Karpas-422 (cell line): ENCODE measurements around the gene GNG8. TPM values are rescaled to one million over a fixed set of nuclear protein-coding genes. Genes with fewer than 3 reads are reported as not detected.

Experiments used
- DNase-seq: peaks from one replicate; pipeline ENCODE4 v3.0.0-alpha.2; 2015
- H2AFZ ChIP-seq: fragments of 200-600 bp; sonication (generic); 2 replicates; pipeline ENCODE4 v1.6.1; 2014; ENCODE audit warnings: antibody characterized with exemption, low read length, mixed read lengths
- H3K27ac ChIP-seq: fragments of 200-600 bp; sonication (generic); 2 replicates; pipeline ENCODE4 v1.5.1; 2014; ENCODE audit warnings: mild to moderate bottlenecking, low read length, moderate library complexity
- H3K27me3 ChIP-seq: fragments of 200-600 bp; sonication (generic); 2 replicates; pipeline ENCODE4 v1.6.1; 2014; ENCODE audit warnings: low read length, mixed read lengths
- H3K36me3 ChIP-seq: fragments of 200-600 bp; sonication (generic); 2 replicates; pipeline ENCODE4 v1.6.1; 2014; ENCODE audit warnings: low read length, mixed read lengths; ENCODE audit not compliant: insufficient read depth
- H3K4me1 ChIP-seq: fragments of 200-600 bp; sonication (generic); 2 replicates; pipeline ENCODE4 v1.6.1; 2014; ENCODE audit warnings: mild to moderate bottlenecking, low read length, mixed read lengths
- H3K4me2 ChIP-seq: fragments of 200-600 bp; sonication (generic); 2 replicates; pipeline ENCODE4 v1.6.1; 2014; ENCODE audit warnings: low read length, low read depth, mild to moderate bottlenecking; ENCODE audit not compliant: poor library complexity, severe bottlenecking
- H3K4me3 ChIP-seq: fragments of 200-600 bp; sonication (generic); 2 replicates; pipeline ENCODE4 v1.5.1; 2014; ENCODE audit warnings: mild to moderate bottlenecking, antibody characterized with exemption, low read length, mixed read lengths
- H3K79me2 ChIP-seq: fragments of 200-600 bp; sonication (generic); 2 replicates; pipeline ENCODE4 v1.6.1; 2014; ENCODE audit warnings: mild to moderate bottlenecking, low read length, mixed read lengths
- H3K9ac ChIP-seq: fragments of 200-600 bp; sonication (generic); 2 replicates; pipeline ENCODE4 v1.6.0; 2014; ENCODE audit warnings: low read length
- H3K9me2 ChIP-seq: fragments of 200-600 bp; sonication (generic), shearing (Covaris generic); replicated peaks from 2 replicates; pipeline ENCODE4 v1.6.0; 2014; ENCODE audit warnings: mild to moderate bottlenecking, low read length, moderate library complexity; ENCODE audit not compliant: insufficient read depth
- H3K9me3 ChIP-seq: fragments of 300-700, 200-600 bp; sonication (generic); 2 replicates; pipeline ENCODE4 v1.6.1; 2014; ENCODE audit warnings: low read length, mixed read lengths
- H4K20me1 ChIP-seq: fragments of 200-600 bp; sonication (generic); 2 replicates; pipeline ENCODE4 v1.6.1; 2014; ENCODE audit warnings: mild to moderate bottlenecking, antibody characterized with exemption, low read length, low read depth; ENCODE audit not compliant: insufficient read depth
- total RNA-seq: library from RNA; depleted of rRNA; stranded (reverse); fragments of >200 nt; shearing (Covaris generic); gene quantifications from 2 replicates; pipeline ENCODE4 v1.2.3, GENCODE V29; 2014; ENCODE audit warnings: low replicate concordance

The GNG8 gene
- total RNA-seq, 1 experiment from 2014 or later: not detected

DNA sequence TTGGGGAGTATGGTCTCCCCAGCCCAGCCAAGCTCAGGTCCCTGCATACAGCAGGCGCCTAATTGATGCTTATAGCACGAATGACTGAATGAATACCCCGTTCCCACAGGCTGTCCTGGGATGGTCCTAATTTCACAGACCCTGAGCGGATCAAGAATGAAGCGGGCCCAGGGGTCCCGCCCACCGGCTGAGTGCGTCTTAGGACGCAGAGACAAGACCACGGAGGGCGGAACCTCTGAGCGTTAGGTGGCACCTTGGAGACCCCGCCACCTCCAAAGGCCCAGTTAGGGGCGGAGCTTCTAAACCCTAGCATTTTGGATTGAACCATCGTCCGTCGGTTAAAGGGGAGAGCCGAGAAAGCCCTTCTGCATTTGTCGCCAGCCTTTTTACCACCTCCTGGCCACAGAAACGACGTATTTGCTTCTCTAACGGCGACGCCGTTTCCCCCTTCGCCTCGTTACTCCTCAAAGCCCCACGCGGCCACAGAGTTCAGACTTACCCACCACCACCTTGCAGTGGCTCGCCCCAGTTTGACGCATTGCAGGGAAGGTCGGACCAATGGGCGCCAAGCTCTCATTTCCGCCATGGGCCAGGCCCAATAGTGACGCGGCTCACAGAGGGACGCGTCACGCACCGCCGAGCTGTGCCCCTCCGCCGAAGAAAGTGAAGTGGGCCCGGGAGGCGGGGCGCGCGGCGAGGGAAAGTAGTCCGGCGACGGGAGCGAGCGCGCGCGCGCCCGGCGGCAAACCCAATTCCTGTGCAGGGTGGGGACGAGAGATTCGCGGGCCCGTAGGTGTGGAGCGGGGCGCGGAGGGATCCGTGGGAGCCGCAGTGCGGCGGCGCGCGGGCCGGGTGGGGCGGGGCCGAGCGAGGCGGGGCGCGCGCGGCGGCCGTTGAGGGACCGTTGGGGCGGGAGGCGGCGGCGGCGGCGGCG lies 35.4 kb downstream of the GNG8 start:
- H3K9me2 ChIP-seq: no peaks in the 10 kb centered on the region
- H2AFZ ChIP-seq: peak overlapping the region; percentile 96; the same call in 1 of the 2 replicates
- peaks cover 15% of the 10 kb centered on the region for H3K9me3 ChIP-seq
- peak overlapping the region; percentile 98 for H3K4me3 ChIP-seq
- H3K4me2 ChIP-seq: peak overlapping the region; percentile 79
- H3K79me2 ChIP-seq: peaks cover 40% of the 10 kb centered on the region
- peaks cover 30% of the 10 kb centered on the region; the same call in 1 of the 2 replicates for H4K20me1 ChIP-seq
- no peaks in the 10 kb centered on the region for H3K36me3 ChIP-seq
- H3K9ac ChIP-seq: peak overlapping the region; percentile 100
- H3K27me3 ChIP-seq: peaks cover 5% of the 10 kb centered on the region; the same call in 1 of the 2 replicates
- peaks cover 22% of the 10 kb centered on the region for H3K4me1 ChIP-seq
- H3K27ac ChIP-seq: peak overlapping the region; percentile 92
- DNase-seq: peak; percentile 99

GRCh38 chr19:46599716-46600373 lies 36.2 kb downstream of the GNG8 start:
- Histone ChIP-seq H3K27me3 (peaks cover 5% of the 10 kb centered on the region; the same call in 1 of the 2 replicates), H4K20me1 (peaks cover 26% of the 10 kb centered on the region; the same call in 1 of the 2 replicates), H3K36me3 (no peaks in the 10 kb centered on the region), H3K27ac (no peak overlapping the region), H3K4me2 (peak overlapping the region; percentile 79), H2AFZ (no peak overlapping the region; the same call in 1 of the 2 replicates), H3K4me3 (peak overlapping the region; percentile 70), H3K4me1 (peaks cover 22% of the 10 kb centered on the region), H3K9ac (peak overlapping the region; percentile 100; the same call in 1 of the 2 replicates), H3K9me2 (no peaks in the 10 kb centered on the region), H3K9me3 (peaks cover 15% of the 10 kb centered on the region), H3K79me2 (peaks cover 36% of the 10 kb centered on the region)
- DNase-seq: peak; percentile 22

- no peak overlapping the region for H3K9ac ChIP-seq
- H3K4me2 ChIP-seq: no peak overlapping the region
- peaks cover 15% of the 10 kb centered on the region for H3K4me1 ChIP-seq
- no peak for DNase-seq
- peaks cover 15% of the 10 kb centered on the region for H3K9me3 ChIP-seq
- peaks cover 22% of the 10 kb centered on the region for H3K79me2 ChIP-seq
- H3K36me3 ChIP-seq: no peaks in the 10 kb centered on the region
- H3K4me3 ChIP-seq: no peak overlapping the region
- H4K20me1 ChIP-seq: peaks cover 15% of the 10 kb centered on the region; the same call in 1 of the 2 replicates
- H3K9me2 ChIP-seq: no peaks in the 10 kb centered on the region
- no peak overlapping the region for H2AFZ ChIP-seq
- H3K27me3 ChIP-seq: peaks cover 5% of the 10 kb centered on the region; the same call in 1 of the 2 replicates
- no peak overlapping the region for H3K27ac ChIP-seq
Measured at GRCh38 chr19:46598372-46598917, 37.6 kb downstream of the GNG8 start.

- Histone ChIP-seq H3K4me1 (peaks cover 3% of the 10 kb centered on the region; the same call in 1 of the 2 replicates), H3K9ac (no peak overlapping the region), H3K9me2 (no peaks in the 10 kb centered on the region), H3K27ac (no peak overlapping the region), H4K20me1 (no peaks in the 10 kb centered on the region), H3K27me3 (peaks cover 5% of the 10 kb centered on the region; the same call in 1 of the 2 replicates), H3K4me3 (no peak overlapping the region), H2AFZ (no peak overlapping the region), H3K4me2 (no peak overlapping the region), H3K9me3 (peaks cover 15% of the 10 kb centered on the region), H3K36me3 (no peaks in the 10 kb centered on the region), H3K79me2 (no peaks in the 10 kb centered on the region)
- DNase-seq: no peak
Measured at GRCh38 chr19:46596008-46596407, 40.0 kb downstream of the GNG8 start.

DNA sequence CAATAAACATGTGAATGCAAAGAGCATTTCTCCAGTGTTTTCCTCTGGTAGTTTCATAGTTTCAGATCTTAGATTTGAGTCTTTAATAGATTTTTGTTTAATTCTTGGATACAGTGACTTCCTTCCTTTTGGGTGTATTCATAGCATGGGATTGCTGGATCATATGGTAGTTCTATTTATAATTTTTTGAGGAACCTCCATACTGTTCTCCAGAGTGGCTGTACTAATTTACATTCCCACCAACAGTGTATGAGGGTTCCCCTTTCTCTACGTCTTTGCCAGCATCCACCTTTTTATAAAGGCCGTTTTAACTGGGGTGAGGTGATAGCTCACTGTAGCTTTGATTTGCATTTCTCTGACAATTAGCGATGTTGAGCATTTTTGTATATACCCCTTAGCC lies 44.1 kb downstream of the GNG8 start:
- Histone ChIP-seq H2AFZ (no peak overlapping the region), H3K9ac (no peak overlapping the region), H3K9me2 (no peaks in the 10 kb centered on the region), H3K4me1 (no peaks in the 10 kb centered on the region), H3K36me3 (no peaks in the 10 kb centered on the region), H3K79me2 (no peaks in the 10 kb centered on the region), H3K27me3 (no peaks in the 10 kb centered on the region), H4K20me1 (no peaks in the 10 kb centered on the region), H3K9me3 (no peaks in the 10 kb centered on the region), H3K4me2 (no peak overlapping the region), H3K4me3 (no peak overlapping the region), H3K27ac (no peak overlapping the region)
- no peak for DNase-seq

DNA sequence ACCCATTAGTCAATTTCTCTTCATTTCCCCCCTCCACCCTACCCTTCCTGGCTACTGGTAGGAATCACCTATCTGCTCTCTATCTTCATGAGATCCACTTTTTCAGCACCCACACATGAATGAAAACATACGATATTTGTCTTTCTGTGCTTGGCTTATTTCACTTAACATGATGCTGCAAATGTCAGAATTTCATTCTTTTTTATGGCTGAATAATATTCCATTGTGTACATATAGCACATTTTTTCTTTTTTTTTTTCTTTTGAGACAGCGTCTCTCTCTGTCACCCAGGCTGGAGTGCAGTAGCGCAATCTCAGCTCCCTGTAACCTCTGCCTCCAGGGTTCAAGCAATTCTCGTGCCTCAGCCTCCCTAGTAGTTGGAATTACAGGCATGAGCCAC lies 44.7 kb downstream of the GNG8 start:
- Histone ChIP-seq H4K20me1 (no peaks in the 10 kb centered on the region), H3K27ac (no peak overlapping the region), H3K79me2 (no peaks in the 10 kb centered on the region), H3K4me3 (no peak overlapping the region), H3K4me2 (no peak overlapping the region), H3K9ac (no peak overlapping the region), H2AFZ (no peak overlapping the region), H3K27me3 (no peaks in the 10 kb centered on the region), H3K36me3 (no peaks in the 10 kb centered on the region), H3K9me3 (no peaks in the 10 kb centered on the region), H3K9me2 (no peaks in the 10 kb centered on the region), H3K4me1 (no peaks in the 10 kb centered on the region)
- no peak for DNase-seq

DNA sequence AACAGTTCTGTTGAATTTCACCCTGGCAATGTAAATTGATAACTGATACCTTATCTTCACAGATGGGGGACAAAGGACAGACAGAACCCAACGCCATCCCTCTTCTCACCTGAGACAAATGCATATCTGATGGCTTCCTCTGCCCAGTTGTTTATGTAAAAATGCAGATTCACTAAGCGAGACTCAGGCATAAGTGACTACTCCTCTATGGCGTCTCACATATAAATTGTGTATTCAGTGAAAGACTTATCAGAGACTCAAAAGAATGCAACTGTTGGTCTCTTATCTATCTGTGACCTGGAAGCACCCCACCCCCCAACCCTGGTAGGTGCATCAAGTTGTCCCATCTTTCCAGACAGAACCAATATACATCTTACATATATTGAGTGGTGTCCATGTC lies 48.1 kb downstream of the GNG8 start:
- H3K9ac ChIP-seq: no peak overlapping the region
- no peak overlapping the region for H3K4me3 ChIP-seq
- no peak overlapping the region for H3K27ac ChIP-seq
- H3K4me1 ChIP-seq: no peaks in the 10 kb centered on the region
- no peak overlapping the region for H2AFZ ChIP-seq
- no peaks in the 10 kb centered on the region for H3K9me3 ChIP-seq
- DNase-seq: no peak
- no peaks in the 10 kb centered on the region for H3K9me2 ChIP-seq
- no peaks in the 10 kb centered on the region for H3K79me2 ChIP-seq
- H3K27me3 ChIP-seq: no peaks in the 10 kb centered on the region
- no peaks in the 10 kb centered on the region for H3K36me3 ChIP-seq
- H3K4me2 ChIP-seq: no peak overlapping the region
- H4K20me1 ChIP-seq: no peaks in the 10 kb centered on the region

GRCh38 chr19:46586294-46586693 lies 49.7 kb downstream of the GNG8 start:
- Histone ChIP-seq H3K27me3 (no peaks in the 10 kb centered on the region), H3K36me3 (no peaks in the 10 kb centered on the region), H2AFZ (no peak overlapping the region), H3K9me2 (no peaks in the 10 kb centered on the region), H3K9me3 (no peaks in the 10 kb centered on the region), H3K4me1 (no peaks in the 10 kb centered on the region), H3K4me3 (no peak overlapping the region), H4K20me1 (no peaks in the 10 kb centered on the region), H3K9ac (no peak overlapping the region), H3K27ac (no peak overlapping the region), H3K4me2 (no peak overlapping the region), H3K79me2 (no peaks in the 10 kb centered on the region)
- no peak for DNase-seq
